ENCODE measurements around the gene SERPINF2. TPM values are rescaled to one million over a fixed set of nuclear protein-coding genes. Genes with fewer than 3 reads are reported as not detected.

SERPINF2 gene
- total RNA-seq, 1 experiment from 2014 or later = 0.56 TPM

- Mint-ChIP-seq H3K27ac (ENCODE audit: low read depth, unreplicated experiment) (no peak overlapping the region), H3K4me1 (ENCODE audit: insufficient read depth, unreplicated experiment) (peaks cover 23% of the 10 kb centered on the region), H3K27me3 (ENCODE audit: insufficient read depth, unreplicated experiment) (no peaks in the 10 kb centered on the region), H3K9me3 (ENCODE audit: unreplicated experiment) (no peaks in the 10 kb centered on the region), H3K4me3 (ENCODE audit: unreplicated experiment) (peak overlapping the region; percentile 65), H3K36me3 (ENCODE audit: insufficient read depth, unreplicated experiment) (peaks cover 24% of the 10 kb centered on the region)
- DNase-seq (ENCODE audit: unreplicated experiment) = no peak
- BruUV-seq (replicated peaks) = TSS peak; percentile 37
- ChIA-PET CTCF (interaction anchor here (1.1 to 1.2 kb wide), 2 partner anchors 8 to 59 kb away, joined by 3 to 5 read pairs; no protein-coding TSS in a partner anchor), POLR2A (interaction anchor here (0.7 to 2.7 kb wide), 7 partner anchors 10 to 319 kb away, joined by 3 to 14 read pairs (median 5); no protein-coding TSS in a partner anchor)
- intact Hi-C loops (cut with micrococcal nuclease) = no loop called here
- TF ChIP-seq CTCF (IDR thresholded peaks at IDR 0.05; ENCODE audit: unreplicated experiment) = no peak
Observed at GRCh38 chr17:1725642-1726511, 16.8 kb upstream of the SERPINF2 start.

GRCh38 chr17:1726626-1727257, 15.9 kb upstream of the SERPINF2 start:
- H3K27me3 Mint-ChIP-seq (ENCODE audit: insufficient read depth, unreplicated experiment) = no peaks in the 10 kb centered on the region
- CTCF ChIA-PET = interaction anchor here (0.8 to 1.2 kb wide), 4 partner anchors 9 to 57 kb away, joined by 3 read pairs; no protein-coding TSS in a partner anchor

GRCh38 chr17:1727258-1727789, 15.3 kb upstream of the SERPINF2 start:
- Mint-ChIP-seq H3K36me3 (ENCODE audit: insufficient read depth, unreplicated experiment) (peaks cover 32% of the 10 kb centered on the region), H3K9me3 (ENCODE audit: unreplicated experiment) (no peaks in the 10 kb centered on the region), H3K27ac (ENCODE audit: low read depth, unreplicated experiment) (no peak overlapping the region), H3K4me1 (ENCODE audit: insufficient read depth, unreplicated experiment) (peaks cover 27% of the 10 kb centered on the region), H3K27me3 (ENCODE audit: insufficient read depth, unreplicated experiment) (no peaks in the 10 kb centered on the region), H3K4me3 (ENCODE audit: unreplicated experiment) (no peak overlapping the region)
- ChIA-PET POLR2A (interaction anchor here (0.7 kb wide), 1 partner anchor 178 kb away, joined by 3 read pairs; no protein-coding TSS in a partner anchor), CTCF (interaction anchor here (0.8 to 1.2 kb wide), 4 partner anchors 10 to 58 kb away, joined by 3 read pairs; no protein-coding TSS in a partner anchor)
- DNase-seq (ENCODE audit: unreplicated experiment) = no peak
- intact Hi-C loops (cut with micrococcal nuclease) = no loop called here
- no peak for TF ChIP-seq CTCF (IDR thresholded peaks at IDR 0.05; ENCODE audit: unreplicated experiment)
- no TSS peak for BruUV-seq (replicated peaks)

More at GRCh38 chr17:1726626-1727257, 15.9 kb upstream of the SERPINF2 start:
- Mint-ChIP-seq H3K4me3 (ENCODE audit: unreplicated experiment) (peak overlapping the region; percentile 65), H3K36me3 (ENCODE audit: insufficient read depth, unreplicated experiment) (peaks cover 29% of the 10 kb centered on the region), H3K9me3 (ENCODE audit: unreplicated experiment) (no peaks in the 10 kb centered on the region), H3K27ac (ENCODE audit: low read depth, unreplicated experiment) (no peak overlapping the region), H3K4me1 (ENCODE audit: insufficient read depth, unreplicated experiment) (peaks cover 27% of the 10 kb centered on the region)
- no TSS peak for BruUV-seq (replicated peaks)
- intact Hi-C loops (cut with micrococcal nuclease) = no loop called here
- POLR2A ChIA-PET = interaction anchor here (0.7 kb wide), 1 partner anchor 177 kb away, joined by 3 read pairs; no protein-coding TSS in a partner anchor
- no peak for DNase-seq (ENCODE audit: unreplicated experiment)
- no peak for TF ChIP-seq CTCF (IDR thresholded peaks at IDR 0.05; ENCODE audit: unreplicated experiment)

Data from MCF 10A (cell line).